MM.1S (cell line): ENCODE results near the gene SLC36A1.

ENCODE experiments used
- CTCF ChIP-seq: fragments of 300-600 bp; sonication (generic); IDR thresholded peaks from 2 replicates; pipeline ENCODE4 v1.5.1; 2016; ENCODE audit warnings: antibody characterized with exemption, low read length, mixed read lengths
- EZH2phosphoT487 ChIP-seq: fragments of 300-600 bp; sonication (generic); IDR thresholded peaks from 2 replicates; pipeline ENCODE4 v1.6.1; 2018; ENCODE audit warnings: antibody characterized with exemption, low read length

- TF ChIP-seq CTCF = no peak
- TF ChIP-seq EZH2phosphoT487 = no peak
These were observed 27.4 kb downstream of the SLC36A1 start for GRCh38 chr5:151474799-151475198.
